Muscle of arm (tissue), 12 donors: ENCODE measurements around the gene CHKB. TPM values are rescaled to one million over a fixed set of nuclear protein-coding genes. Genes with fewer than 3 reads are reported as not detected.

Source experiments
- DNase-seq: peaks from one replicate; pipeline ENCODE4 v3.0.0-alpha.2; 2013
- polyA plus RNA-seq, 12 donors: library from polyadenylated mRNA; unstranded; fragments of 120-200 nt; gene quantifications; one replicate each; pipeline ENCODE4 v1.2.1, GENCODE V29; 2013; ENCODE audit not compliant: insufficient read length in 12 of 12

The CHKB gene
- polyA plus RNA-seq, 12 donors, result 36.0 to 74.3 (median 47.3) TPM; not detected in 1

GRCh38 chr22:50576070-50576469 is 6.6 kb downstream of the CHKB start:
- DNase-seq, result no peak

- DNase-seq, result no peak
These were observed 7.2 kb downstream of the CHKB start for GRCh38 chr22:50575426-50575941.

- DNase-seq, result no peak
These were observed 8.3 kb downstream of the CHKB start for GRCh38 chr22:50574383-50574755.

- DNase-seq, result no peak
These were observed 8.9 kb downstream of the CHKB start for GRCh38 chr22:50573491-50574382.

GRCh38 chr22:50572965-50573364 is 9.7 kb downstream of the CHKB start:
- no peak for DNase-seq

GRCh38 chr22:50571264-50572175 is 11.1 kb downstream of the CHKB start:
- no peak for DNase-seq

- no peak for DNase-seq
These were observed 11.8 kb downstream of the CHKB start for GRCh38 chr22:50570861-50571260.

- no peak for DNase-seq
These were observed 12.6 kb downstream of the CHKB start for GRCh38 chr22:50569896-50570535.

GRCh38 chr22:50569041-50569459 is 13.6 kb downstream of the CHKB start:
- no peak for DNase-seq

- no peak for DNase-seq
These were observed 14.0 kb downstream of the CHKB start for GRCh38 chr22:50568626-50569025.

GRCh38 chr22:50567721-50568252 is 14.9 kb downstream of the CHKB start:
- no peak for DNase-seq

GRCh38 chr22:50564289-50564688 is 18.4 kb downstream of the CHKB start:
- no peak for DNase-seq

- DNase-seq, result no peak
These were observed 19.1 kb downstream of the CHKB start for GRCh38 chr22:50563413-50564160.

- DNase-seq, result peak; percentile 92
These were observed 19.9 kb downstream of the CHKB start, which contains the start of gene SYCE3 for GRCh38 chr22:50562523-50563412. SYCE3 (minus strand) TSS chr22:50562919; CDS start chr22:50556405, 6,514 bp downstream.

- no peak for DNase-seq
These were observed 21.0 kb downstream of the CHKB start for GRCh38 chr22:50561401-50562358.

- no peak for DNase-seq
These were observed 22.6 kb downstream of the CHKB start for GRCh38 chr22:50560034-50560433.

GRCh38 chr22:50556703-50557102 is 25.9 kb downstream of the CHKB start:
- DNase-seq, result no peak

- DNase-seq, result no peak
These were observed 29.3 kb downstream of the CHKB start for GRCh38 chr22:50553310-50553709.
